Thyroid gland (tissue), 4 donors: ENCODE data around the gene SLX1B.
"Not testable (repeated sequence)": the region's sequence is repeated elsewhere in the genome, so short reads cannot be mapped to it uniquely, and the experiment has no call there.

Experiments
- POLR2A ChIP-seq, 2 donors: fragments of 450-650 bp; IDR thresholded peaks; one replicate each; pipeline ENCODE4 v1.6.1; 2017; ENCODE audit warnings: antibody characterized with exemption in 2 of 2, mild to moderate bottlenecking in 2 of 2, moderate library complexity in 1 of 2
- TF ChIP-seq, protein P1 (sequence below), 6 experiments: fragments of 200-600 bp in 3 of 6; fragments of 450-650 bp in 3 of 6; sonication (generic) in 3 of 6; IDR thresholded peaks; one replicate each; pipeline ENCODE4 v1.5.1; 2016 to 2019; ENCODE audit warnings: antibody characterized with exemption in 6 of 6, mild to moderate bottlenecking in 2 of 6, inconsistent platforms in 1 of 6, moderate library complexity in 1 of 6

- TF ChIP-seq, protein P1, sequence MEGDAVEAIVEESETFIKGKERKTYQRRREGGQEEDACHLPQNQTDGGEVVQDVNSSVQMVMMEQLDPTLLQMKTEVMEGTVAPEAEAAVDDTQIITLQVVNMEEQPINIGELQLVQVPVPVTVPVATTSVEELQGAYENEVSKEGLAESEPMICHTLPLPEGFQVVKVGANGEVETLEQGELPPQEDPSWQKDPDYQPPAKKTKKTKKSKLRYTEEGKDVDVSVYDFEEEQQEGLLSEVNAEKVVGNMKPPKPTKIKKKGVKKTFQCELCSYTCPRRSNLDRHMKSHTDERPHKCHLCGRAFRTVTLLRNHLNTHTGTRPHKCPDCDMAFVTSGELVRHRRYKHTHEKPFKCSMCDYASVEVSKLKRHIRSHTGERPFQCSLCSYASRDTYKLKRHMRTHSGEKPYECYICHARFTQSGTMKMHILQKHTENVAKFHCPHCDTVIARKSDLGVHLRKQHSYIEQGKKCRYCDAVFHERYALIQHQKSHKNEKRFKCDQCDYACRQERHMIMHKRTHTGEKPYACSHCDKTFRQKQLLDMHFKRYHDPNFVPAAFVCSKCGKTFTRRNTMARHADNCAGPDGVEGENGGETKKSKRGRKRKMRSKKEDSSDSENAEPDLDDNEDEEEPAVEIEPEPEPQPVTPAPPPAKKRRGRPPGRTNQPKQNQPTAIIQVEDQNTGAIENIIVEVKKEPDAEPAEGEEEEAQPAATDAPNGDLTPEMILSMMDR (IDR thresholded peaks at IDR 0.05): not testable (repeated sequence)
- not testable (repeated sequence) for TF ChIP-seq POLR2A (IDR thresholded peaks at IDR 0.05)
Observed at GRCh38 chr16:29425390-29425789, 28.9 kb upstream of the SLX1B start.
